Colonic mucosa (tissue), 4 donors: ENCODE data around the gene DEFB124. TPM values are rescaled to one million over a fixed set of nuclear protein-coding genes. Genes with fewer than 3 reads are reported as not detected.
"Not testable (repeated sequence)": the region's sequence is repeated elsewhere in the genome, so short reads cannot be mapped to it uniquely, and the experiment has no call there.

Source experiments
- DNase-seq: peaks from one replicate; pipeline ENCODE4 v3.0.0-alpha.2; 2020
- H3K27ac ChIP-seq: fragments of 200-600 bp; one replicate; pipeline ENCODE4 v1.8.0; 2021
- H3K27me3 ChIP-seq: fragments of 200-600 bp; one replicate; pipeline ENCODE4 v1.8.0; 2021
- H3K36me3 ChIP-seq: fragments of 200-600 bp; one replicate; pipeline ENCODE4 v1.8.0; 2021
- H3K4me1 ChIP-seq: fragments of 200-600 bp; one replicate; pipeline ENCODE4 v1.8.0; 2021; ENCODE audit warnings: mild to moderate bottlenecking
- H3K4me3 ChIP-seq: fragments of 200-600 bp; one replicate; pipeline ENCODE4 v1.8.0; 2021
- H3K9ac ChIP-seq, 2 donors: one replicate each; pipeline ENCODE4 v1.7.0; 2013; ENCODE audit warnings: control low read depth in 2 of 2, low read depth in 2 of 2, low read length in 2 of 2
- H3K9me3 ChIP-seq: fragments of 200-600 bp; one replicate; pipeline ENCODE4 v1.8.0; 2021
- CTCF ChIP-seq: fragments of 200-600 bp; IDR thresholded peaks from one replicate; pipeline ENCODE4 v1.8.0; 2022; ENCODE audit warnings: antibody characterized with exemption, mild to moderate bottlenecking
- intact Hi-C: fragments of 100-400 bp; cut with DNase I; formaldehyde crosslinking; loops from one replicate; pipeline ENCODE4 v1.14.1; 2022
- total RNA-seq, 2 donors: library from RNA; stranded (reverse); fragmentation: NEBNext Ultra II Directional in 1 of 2; extraction: Animal tissue kit (Norgen Biotek cat#: 25700) in 1 of 2; gene quantifications; one replicate each; pipeline ENCODE4 v1.2.1, GENCODE V29; 2021
- donor health status: healthy.
- donor health status: DM: no; HTN: no; CAD: no.
- donor health status: DM: no; HTN: no; CAD: no.

DEFB124 gene
- not detected for total RNA-seq

GRCh38 chr20:31474758-31475427 is at the start of gene DEFB124, which contains the start of gene REM1:
Gene DEFB124 (minus strand): TSS chr20:31475127. CDS start chr20:31473013, 2,114 bp downstream.
Gene REM1 (plus strand): TSS chr20:31475288. CDS start chr20:31476446, 1,158 bp downstream.
- Histone ChIP-seq H3K4me1 (no peaks in the 10 kb centered on the region), H3K27ac (no peak within 1 kb of the TSS), H3K4me3 (peak within 1 kb of the TSS; percentile 25), H3K36me3 (no peaks in the 10 kb centered on the region), H3K9ac (peak within 1 kb of the TSS in 1 of 2 donors; percentile 51), H3K27me3 (no peaks in the 10 kb centered on the region), H3K9me3 (no peaks in the 10 kb centered on the region)
- DNase-seq: peak; percentile 40
- no peak for TF ChIP-seq CTCF
- intact Hi-C loops: no loop called here

GRCh38 chr20:31523361-31524283 is 48.7 kb upstream of the DEFB124 start:
- Histone ChIP-seq H3K4me3 (no peak overlapping the region), H3K4me1 (no peaks in the 10 kb centered on the region), H3K27ac (no peak overlapping the region), H3K9ac (no peak overlapping the region), H3K27me3 (no peaks in the 10 kb centered on the region), H3K9me3 (no peaks in the 10 kb centered on the region), H3K36me3 (no peaks in the 10 kb centered on the region)
- DNase-seq: no peak
- intact Hi-C loops: no loop called here
- TF ChIP-seq CTCF: no peak

- Histone ChIP-seq H3K36me3 (no peaks in the 10 kb centered on the region), H3K9ac (no peak overlapping the region), H3K27me3 (no peaks in the 10 kb centered on the region), H3K4me3 (no peak overlapping the region), H3K9me3 (no peaks in the 10 kb centered on the region), H3K4me1 (no peaks in the 10 kb centered on the region), H3K27ac (no peak overlapping the region)
- DNase-seq: no peak
- intact Hi-C loops: no loop called here
- no peak for TF ChIP-seq CTCF
Measured at GRCh38 chr20:31522731-31523130, 47.8 kb upstream of the DEFB124 start.

GRCh38 chr20:31521267-31521666 is 46.3 kb upstream of the DEFB124 start:
- H3K9ac ChIP-seq, DNase-seq, H3K36me3 ChIP-seq, H3K4me1 ChIP-seq, intact Hi-C loops, H3K4me3 ChIP-seq, H3K27me3 ChIP-seq, H3K9me3 ChIP-seq, H3K27ac ChIP-seq: not testable (repeated sequence)

- intact Hi-C loops: no loop called here
- H3K4me1 ChIP-seq: peaks cover 16% of the 10 kb centered on the region
- no peak for TF ChIP-seq CTCF
- H3K27ac ChIP-seq: no peak overlapping the region
- peak overlapping the region in 1 of 2 donors; percentile 2 for H3K9ac ChIP-seq
- H3K9me3 ChIP-seq: no peaks in the 10 kb centered on the region
- no peaks in the 10 kb centered on the region for H3K27me3 ChIP-seq
- H3K4me3 ChIP-seq: no peak overlapping the region
- no peaks in the 10 kb centered on the region for H3K36me3 ChIP-seq
- DNase-seq: peak; percentile 68
Measured at GRCh38 chr20:31517373-31517772, 42.4 kb upstream of the DEFB124 start.
